HL-60 (cell line): Measurements from ENCODE around the gene KCNK7.

ENCODE experiments used
- CTCF ChIP-seq: IDR thresholded peaks from one replicate; pipeline ENCODE4 v1.5.1; 2011; ENCODE audit warnings: low read length, control low read depth, inconsistent platforms; ENCODE audit not compliant: insufficient read depth
- POLR2AphosphoS5 ChIP-seq: IDR thresholded peaks from 2 replicates; pipeline ENCODE4 v1.6.1; 2012; ENCODE audit warnings: low read depth

- TF ChIP-seq CTCF = no peak
- no peak; the same call in 1 of the 2 replicates for TF ChIP-seq POLR2AphosphoS5
Observed at GRCh38 chr11:65574811-65575567, 20.6 kb downstream of the KCNK7 start.
